Neuron (in vitro differentiated cells): Measurements from ENCODE around the gene PLAC1.

Experiments used
- H2AFZ ChIP-seq: one replicate; pipeline ENCODE4 v1.6.1; 2013; ENCODE audit warnings: low read depth, mild to moderate bottlenecking, inconsistent platforms, low read length, moderate library complexity
- H3K27me3 ChIP-seq: one replicate; pipeline ENCODE4 v1.6.1; 2013; ENCODE audit warnings: low read length; ENCODE audit not compliant: insufficient read depth
- H3K36me3 ChIP-seq: one replicate; pipeline ENCODE4 v1.6.1; 2013; ENCODE audit warnings: low read length; ENCODE audit not compliant: insufficient read depth
- H3K4me1 ChIP-seq: one replicate; pipeline ENCODE4 v1.6.1; 2013; ENCODE audit warnings: low read length; ENCODE audit not compliant: insufficient read depth
- H3K4me3 ChIP-seq: 2 replicates; pipeline ENCODE4 v1.5.1; 2013; ENCODE audit warnings: mild to moderate bottlenecking, low read length, moderate library complexity
- H3K9me3 ChIP-seq: one replicate; pipeline ENCODE4 v1.6.1; 2013; ENCODE audit warnings: low read length

Gene PLAC1

GRCh38 chrX:134658002-134658759 lies at the start of gene PLAC1:
PLAC1 (minus strand) TSS chrX:134658471; CDS start chrX:134566682, 91,789 bp downstream.
- Histone ChIP-seq H3K4me1 (no peaks in the 10 kb centered on the region), H3K4me3 (no peak within 1 kb of the TSS), H2AFZ (no peak within 1 kb of the TSS), H3K36me3 (no peaks in the 10 kb centered on the region), H3K27me3 (no peaks in the 10 kb centered on the region), H3K9me3 (no peaks in the 10 kb centered on the region)

- no peaks in the 10 kb centered on the region for H3K36me3 ChIP-seq
Observed at GRCh38 chrX:134706138-134706537, 47.9 kb upstream of the PLAC1 start.

GRCh38 chrX:134695999-134696398 lies 37.7 kb upstream of the PLAC1 start:
- H3K36me3 ChIP-seq = no peaks in the 10 kb centered on the region
- no peaks in the 10 kb centered on the region for H3K9me3 ChIP-seq
- H3K4me3 ChIP-seq = no peak overlapping the region
- peaks cover 4% of the 10 kb centered on the region for H3K27me3 ChIP-seq
- H3K4me1 ChIP-seq = no peaks in the 10 kb centered on the region
- no peak overlapping the region for H2AFZ ChIP-seq

More at GRCh38 chrX:134706138-134706537, 47.9 kb upstream of the PLAC1 start:
- Histone ChIP-seq H3K27me3 (no peaks in the 10 kb centered on the region), H3K4me3 (no peak overlapping the region), H2AFZ (no peak overlapping the region), H3K4me1 (no peaks in the 10 kb centered on the region), H3K9me3 (no peaks in the 10 kb centered on the region)

GRCh38 chrX:134694333-134695322 lies 36.4 kb upstream of the PLAC1 start:
- Histone ChIP-seq H3K4me1 (no peaks in the 10 kb centered on the region), H3K4me3 (no peak overlapping the region), H2AFZ (no peak overlapping the region), H3K9me3 (no peaks in the 10 kb centered on the region), H3K27me3 (peaks cover 4% of the 10 kb centered on the region), H3K36me3 (no peaks in the 10 kb centered on the region)

GRCh38 chrX:134693644-134694043 lies 35.4 kb upstream of the PLAC1 start:
- Histone ChIP-seq H3K4me3 (no peak overlapping the region), H3K9me3 (no peaks in the 10 kb centered on the region), H3K4me1 (no peaks in the 10 kb centered on the region), H2AFZ (no peak overlapping the region), H3K27me3 (peaks cover 4% of the 10 kb centered on the region), H3K36me3 (no peaks in the 10 kb centered on the region)

- Histone ChIP-seq H3K27me3 (peaks cover 4% of the 10 kb centered on the region), H3K4me1 (no peaks in the 10 kb centered on the region), H3K36me3 (no peaks in the 10 kb centered on the region), H2AFZ (no peak overlapping the region), H3K9me3 (no peaks in the 10 kb centered on the region), H3K4me3 (no peak overlapping the region)
Observed at GRCh38 chrX:134692990-134693389, 34.7 kb upstream of the PLAC1 start.

- Histone ChIP-seq H3K4me3 (no peak overlapping the region), H3K27me3 (peaks cover 4% of the 10 kb centered on the region), H3K4me1 (no peaks in the 10 kb centered on the region), H3K36me3 (no peaks in the 10 kb centered on the region), H2AFZ (no peak overlapping the region), H3K9me3 (no peaks in the 10 kb centered on the region)
Observed at GRCh38 chrX:134692233-134692632, 34.0 kb upstream of the PLAC1 start.

GRCh38 chrX:134691453-134691852 lies 33.2 kb upstream of the PLAC1 start:
- no peak overlapping the region for H3K4me3 ChIP-seq

GRCh38 chrX:134688839-134689238 lies 30.6 kb upstream of the PLAC1 start:
- H3K27me3 ChIP-seq = peaks cover 4% of the 10 kb centered on the region
- H3K4me1 ChIP-seq = no peaks in the 10 kb centered on the region
- H3K9me3 ChIP-seq = no peaks in the 10 kb centered on the region
- H2AFZ ChIP-seq = no peak overlapping the region
- no peak overlapping the region for H3K4me3 ChIP-seq
- H3K36me3 ChIP-seq = no peaks in the 10 kb centered on the region

More at GRCh38 chrX:134691453-134691852, 33.2 kb upstream of the PLAC1 start:
- no peaks in the 10 kb centered on the region for H3K36me3 ChIP-seq
- H3K4me1 ChIP-seq = no peaks in the 10 kb centered on the region
- no peaks in the 10 kb centered on the region for H3K9me3 ChIP-seq
- H2AFZ ChIP-seq = no peak overlapping the region
- peaks cover 4% of the 10 kb centered on the region for H3K27me3 ChIP-seq

GRCh38 chrX:134688031-134688823 lies 30.0 kb upstream of the PLAC1 start:
- peaks cover 4% of the 10 kb centered on the region for H3K27me3 ChIP-seq
- no peak overlapping the region for H3K4me3 ChIP-seq
- H3K9me3 ChIP-seq = no peaks in the 10 kb centered on the region
- no peaks in the 10 kb centered on the region for H3K4me1 ChIP-seq
- no peak overlapping the region for H2AFZ ChIP-seq
- H3K36me3 ChIP-seq = no peaks in the 10 kb centered on the region

- no peak overlapping the region for H3K4me3 ChIP-seq
- no peak overlapping the region for H2AFZ ChIP-seq
- no peaks in the 10 kb centered on the region for H3K9me3 ChIP-seq
- no peaks in the 10 kb centered on the region for H3K27me3 ChIP-seq
- no peaks in the 10 kb centered on the region for H3K36me3 ChIP-seq
- no peaks in the 10 kb centered on the region for H3K4me1 ChIP-seq
Observed at GRCh38 chrX:134685668-134686067, 27.4 kb upstream of the PLAC1 start.

- H3K9me3 ChIP-seq = no peaks in the 10 kb centered on the region
- H3K27me3 ChIP-seq = no peaks in the 10 kb centered on the region
- H3K4me3 ChIP-seq = no peak overlapping the region
- no peaks in the 10 kb centered on the region for H3K36me3 ChIP-seq
- no peak overlapping the region for H2AFZ ChIP-seq
- no peaks in the 10 kb centered on the region for H3K4me1 ChIP-seq
Observed at GRCh38 chrX:134684956-134685355, 26.7 kb upstream of the PLAC1 start.
